Loucy (cell line): ENCODE measurements around the gene FKBP7.

Source experiments
- H2AFZ ChIP-seq: fragments of 200-600 bp; sonication (generic); 2 replicates; pipeline ENCODE4 v1.6.0; 2016; ENCODE audit warnings: antibody characterized with exemption, mild to moderate bottlenecking, low read length, moderate library complexity
- H3F3A ChIP-seq: fragments of 200-600 bp; 2 replicates; pipeline ENCODE4 v1.6.0; 2016; ENCODE audit warnings: antibody characterized with exemption, low read depth, mild to moderate bottlenecking
- H3K27me3 ChIP-seq: fragments of 200-600 bp; sonication (generic); 2 replicates; pipeline ENCODE4 v1.6.1; 2014; ENCODE audit warnings: low read length, mild to moderate bottlenecking; ENCODE audit not compliant: insufficient read depth, poor library complexity, severe bottlenecking
- H3K36me3 ChIP-seq: fragments of 200-600 bp; sonication (generic); 2 replicates; pipeline ENCODE4 v1.6.1; 2016; ENCODE audit warnings: low read length; ENCODE audit not compliant: insufficient read depth
- H3K4me1 ChIP-seq: fragments of 200-600 bp; sonication (generic); 2 replicates; pipeline ENCODE4 v1.5.1; 2014; ENCODE audit warnings: low read length, mild to moderate bottlenecking; ENCODE audit not compliant: insufficient read depth, poor library complexity, severe bottlenecking
- H3K4me2 ChIP-seq: fragments of 200-600 bp; sonication (generic); 2 replicates; pipeline ENCODE4 v1.6.0; 2014; ENCODE audit warnings: antibody characterized with exemption, low read length, low read depth, mild to moderate bottlenecking; ENCODE audit not compliant: poor library complexity, severe bottlenecking
- H3K4me3 ChIP-seq: fragments of 200-600 bp; sonication (generic); 2 replicates; pipeline ENCODE4 v1.5.1; 2014; ENCODE audit warnings: low read length, mild to moderate bottlenecking, mixed read lengths; ENCODE audit not compliant: poor library complexity, severe bottlenecking
- H3K79me2 ChIP-seq: fragments of 200-600 bp; sonication (generic); 2 replicates; pipeline ENCODE4 v1.6.1; 2014; ENCODE audit warnings: low read length; ENCODE audit not compliant: insufficient read depth
- H3K9ac ChIP-seq: fragments of 200-600 bp; sonication (generic); 2 replicates; pipeline ENCODE4 v1.6.0; 2014; ENCODE audit warnings: mild to moderate bottlenecking, low read depth, low read length, moderate library complexity; ENCODE audit not compliant: poor library complexity, severe bottlenecking
- H3K9me2 ChIP-seq: fragments of 200-600 bp; sonication (generic); replicated peaks from 2 replicates; pipeline ENCODE4 v1.6.1; 2016; ENCODE audit warnings: low read depth, low read length, mixed read lengths
- H3K9me3 ChIP-seq: fragments of 200-600 bp; sonication (generic); 2 replicates; pipeline ENCODE4 v1.6.1; 2014; ENCODE audit warnings: mild to moderate bottlenecking, antibody characterized with exemption, low read length, low read depth; ENCODE audit not compliant: insufficient read depth
- H4K20me1 ChIP-seq: fragments of 200-600 bp; sonication (generic); 2 replicates; pipeline ENCODE4 v1.6.0; 2014; ENCODE audit warnings: antibody characterized with exemption, low read length, mild to moderate bottlenecking; ENCODE audit not compliant: insufficient read depth, poor library complexity, severe bottlenecking
- EZH2phosphoT487 ChIP-seq: fragments of 200-600 bp; IDR thresholded peaks from 2 replicates; pipeline ENCODE4 v1.6.1; 2018; ENCODE audit warnings: antibody characterized with exemption, mild to moderate bottlenecking, moderate library complexity, borderline replicate concordance
- TF ChIP-seq, protein P1 (sequence below): fragments of 200-600 bp; sonication (generic); conservative IDR thresholded peaks from 2 replicates; pipeline ENCODE4 v1.5.1; 2014; ENCODE audit warnings: mild to moderate bottlenecking, antibody characterized with exemption, low read length

Gene FKBP7

GRCh38 chr2:178414266-178415247 lies 63.8 kb downstream of the FKBP7 start:
- H3K4me1 ChIP-seq = peaks cover 35% of the 10 kb centered on the region
- H3K79me2 ChIP-seq = peaks cover 41% of the 10 kb centered on the region
- peak overlapping the region; percentile 83 for H3K4me2 ChIP-seq
- H4K20me1 ChIP-seq = peaks cover 5% of the 10 kb centered on the region
- H3K9me2 ChIP-seq = no peaks in the 10 kb centered on the region
- no peaks in the 10 kb centered on the region for H3K9me3 ChIP-seq
- no peaks in the 10 kb centered on the region for H3K27me3 ChIP-seq
- H2AFZ ChIP-seq = peak overlapping the region; percentile 84
- TF ChIP-seq EZH2phosphoT487 = no peak
- TF ChIP-seq, protein P1, sequence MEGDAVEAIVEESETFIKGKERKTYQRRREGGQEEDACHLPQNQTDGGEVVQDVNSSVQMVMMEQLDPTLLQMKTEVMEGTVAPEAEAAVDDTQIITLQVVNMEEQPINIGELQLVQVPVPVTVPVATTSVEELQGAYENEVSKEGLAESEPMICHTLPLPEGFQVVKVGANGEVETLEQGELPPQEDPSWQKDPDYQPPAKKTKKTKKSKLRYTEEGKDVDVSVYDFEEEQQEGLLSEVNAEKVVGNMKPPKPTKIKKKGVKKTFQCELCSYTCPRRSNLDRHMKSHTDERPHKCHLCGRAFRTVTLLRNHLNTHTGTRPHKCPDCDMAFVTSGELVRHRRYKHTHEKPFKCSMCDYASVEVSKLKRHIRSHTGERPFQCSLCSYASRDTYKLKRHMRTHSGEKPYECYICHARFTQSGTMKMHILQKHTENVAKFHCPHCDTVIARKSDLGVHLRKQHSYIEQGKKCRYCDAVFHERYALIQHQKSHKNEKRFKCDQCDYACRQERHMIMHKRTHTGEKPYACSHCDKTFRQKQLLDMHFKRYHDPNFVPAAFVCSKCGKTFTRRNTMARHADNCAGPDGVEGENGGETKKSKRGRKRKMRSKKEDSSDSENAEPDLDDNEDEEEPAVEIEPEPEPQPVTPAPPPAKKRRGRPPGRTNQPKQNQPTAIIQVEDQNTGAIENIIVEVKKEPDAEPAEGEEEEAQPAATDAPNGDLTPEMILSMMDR = peak; percentile 89
- no peaks in the 10 kb centered on the region for H3F3A ChIP-seq
- peak overlapping the region; percentile 93 for H3K9ac ChIP-seq
- H3K4me3 ChIP-seq = peak overlapping the region; percentile 86
- H3K36me3 ChIP-seq = no peaks in the 10 kb centered on the region
